A549 (cell line): ENCODE measurements around the gene SH2B3. TPM values are rescaled to one million over a fixed set of nuclear protein-coding genes. Genes with fewer than 3 reads are reported as not detected.
A peak's percentile ranks its signal among the peaks of the same experiment; 100 is the strongest.

Experiments used
- ATAC-seq, 2 experiments: fragments of 200-7000 bp in 1 of 2; fragments of >200 bp in 1 of 2; cut with Nextera tagmentation in 1 of 2; cut with Tn5 transposase in 1 of 2; 3 replicates each; pipeline versions ENCODE4 v1.8.0 to v1.9.1; 2018 to 2020; ENCODE audit warnings: mild to moderate bottlenecking in 1 of 2, moderate library complexity in 1 of 2
- CTCF ChIA-PET: fragments of 300-600 bp; sonication (Branson Sonifier 250); formaldehyde crosslinking; extraction: SDS; loops from one replicate; lab custom pipeline; 2021; ENCODE audit warnings: antibody characterized with exemption, inconsistent platforms; lab: Yijun Ruan, JAX
- POLR2A ChIA-PET: fragments of 350-600 bp; formaldehyde crosslinking; extraction: SDS; loops from one replicate; lab custom pipeline; 2021; ENCODE audit warnings: antibody characterized with exemption, inconsistent platforms; lab: Yijun Ruan, JAX
- DNase-seq, 2 experiments: peaks; one replicate each; pipeline versions ENCODE4 v3.0.0 to v3.0.0-alpha.2; 2011 to 2016; ENCODE audit warnings: low read depth in 1 of 2, low spot score in 1 of 2
- FAIRE-seq: peaks from 2 replicates; lab custom pipeline; 2011; peaks lifted over from hg19 to GRCh38; lab: Jason Lieb, UNC
- H3K27ac ChIP-seq, 2 experiments: fragments of >200 bp; sonication (Bioruptor Twin); formaldehyde crosslinking; 3 replicates each; pipeline ENCODE4 v1.5.1; 2016 to 2017
- H3K4me1 ChIP-seq: fragments of >200 bp; sonication (Bioruptor Twin); formaldehyde crosslinking; 3 replicates; pipeline ENCODE4 v1.6.1; 2016
- H3K4me2 ChIP-seq: fragments of >200 bp; sonication (Bioruptor Twin); formaldehyde crosslinking; 3 replicates; pipeline ENCODE4 v1.6.1; 2016
- H3K4me3 ChIP-seq: fragments of >200 bp; sonication (Bioruptor Twin); formaldehyde crosslinking; 3 replicates; pipeline ENCODE4 v1.5.1; 2016
- H3K9me3 ChIP-seq: fragments of >200 bp; sonication (Bioruptor Twin); formaldehyde crosslinking; 3 replicates; pipeline ENCODE4 v1.6.1; 2016
- CBX8 ChIP-seq: fragments of 200-600 bp; sonication (generic); IDR thresholded peaks from 2 replicates; pipeline ENCODE4 v1.6.1; 2016
- CTCF ChIP-seq: fragments of >200 bp; sonication (Bioruptor Twin); formaldehyde crosslinking; IDR thresholded peaks from 3 replicates; pipeline ENCODE4 v1.5.1; 2016
- EP300 ChIP-seq, 2 experiments: fragments of >200 bp; sonication (Bioruptor Twin); formaldehyde crosslinking; IDR thresholded peaks; 2 replicates in 1 of 2; 3 replicates in 1 of 2; pipeline ENCODE4 v1.6.1; 2016 to 2017
- GATA3 ChIP-seq: IDR thresholded peaks from 2 replicates; pipeline ENCODE4 v1.6.1; 2012; ENCODE audit warnings: borderline replicate concordance
- HEYL ChIP-seq: fragments of 250-450 bp; sonication (Bioruptor Pico); IDR thresholded peaks from 2 replicates; pipeline ENCODE4 v1.8.0; 2021; ENCODE audit warnings: mild to moderate bottlenecking, moderate library complexity
- HMGXB4 ChIP-seq: fragments of 250-450 bp; sonication (Bioruptor Pico); IDR thresholded peaks from 2 replicates; pipeline ENCODE4 v1.5.0; 2021; ENCODE audit warnings: mild to moderate bottlenecking, moderate library complexity, borderline replicate concordance
- HOXB5 ChIP-seq: fragments of 250-450 bp; sonication (Bioruptor Pico); IDR thresholded peaks from 2 replicates; pipeline ENCODE4 v1.5.0; 2020; ENCODE audit warnings: mild to moderate bottlenecking, moderate library complexity
- JUN ChIP-seq, 2 experiments: fragments of >200 bp; sonication (Bioruptor Twin); formaldehyde crosslinking; IDR thresholded peaks; 2 replicates in 1 of 2; 3 replicates in 1 of 2; pipeline ENCODE4 v1.6.1; 2016 to 2017
- MAZ ChIP-seq: fragments of 150-350 bp; IDR thresholded peaks from 2 replicates; pipeline ENCODE4 v1.6.1; 2014; ENCODE audit warnings: antibody characterized with exemption, low read depth, low read length, borderline replicate concordance
- MYC ChIP-seq: IDR thresholded peaks from 2 replicates; pipeline ENCODE4 v1.6.1; 2012; ENCODE audit warnings: mild to moderate bottlenecking, inconsistent platforms, low read length, improper control_type of control experiment, borderline replicate concordance
- NPAS2 ChIP-seq: fragments of 250-450 bp; sonication (Bioruptor Pico); IDR thresholded peaks from 2 replicates; pipeline ENCODE4 v1.8.0; 2022; ENCODE audit warnings: mild to moderate bottlenecking, moderate library complexity, borderline replicate concordance
- PHF8 ChIP-seq: fragments of 200-600 bp; sonication (generic); IDR thresholded peaks from 2 replicates; pipeline ENCODE4 v1.6.1; 2016; ENCODE audit warnings: low read depth, mild to moderate bottlenecking, antibody characterized with exemption, moderate library complexity, borderline replicate concordance
- POLR2AphosphoS2 ChIP-seq: conservative IDR thresholded peaks from 2 replicates; pipeline ENCODE4 v1.6.1; 2012; ENCODE audit warnings: low read length, improper control_type of control experiment, inconsistent platforms
- SMC3 ChIP-seq: fragments of >200 bp; sonication (Bioruptor Twin); formaldehyde crosslinking; IDR thresholded peaks from 3 replicates; pipeline ENCODE4 v1.6.1; 2018; ENCODE audit warnings: inconsistent platforms
- TFCP2L1 ChIP-seq: fragments of 250-450 bp; sonication (Bioruptor Pico); IDR thresholded peaks from 2 replicates; pipeline ENCODE4 v1.5.0; 2021; ENCODE audit warnings: mild to moderate bottlenecking
- TP53 ChIP-seq: fragments of 250-450 bp; sonication (Bioruptor Pico); IDR thresholded peaks from 2 replicates; pipeline ENCODE4 v1.5.0; 2021; ENCODE audit warnings: mild to moderate bottlenecking, moderate library complexity
- USF2 ChIP-seq: fragments of 450-650 bp; IDR thresholded peaks from 2 replicates; pipeline ENCODE4 v1.6.1; 2014; ENCODE audit warnings: antibody characterized with exemption
- WGBS: methylation state at CpG from one replicate; pipeline ENCODE4 v1.1.6; 2017; ENCODE audit errors: missing lambda C conversion rate; 5-methylcytosine and 5-hydroxymethylcytosine counted together
- polyA plus RNA-seq, 4 experiments: library from polyadenylated mRNA; depleted of rRNA in 3 of 4; stranded (reverse); fragments of >200 nt; fragmentation: RNase III in 1 of 4; extraction: RNeasy Plus Mini Kit Qiagen cat#74134 plus additional on column Dnase treatment in 1 of 4; gene quantifications; 2 replicates in 3 of 4; 3 replicates in 1 of 4; pipeline ENCODE4 v1.2.3, GENCODE V29; 2011 to 2017
- TF ChIP-seq, protein P1 (sequence below): fragments of 250-450 bp; sonication (Bioruptor Pico); IDR thresholded peaks from 2 replicates; pipeline ENCODE4 v1.5.0; 2020; ENCODE audit warnings: low read depth, mild to moderate bottlenecking, moderate library complexity
- TF ChIP-seq, protein P2 (sequence below): IDR thresholded peaks from 2 replicates; pipeline ENCODE4 v1.6.1; 2012; ENCODE audit warnings: low read depth, borderline replicate concordance
- TF ChIP-seq, protein P3 (sequence below): IDR thresholded peaks from 2 replicates; pipeline ENCODE4 v1.6.1; 2012

SH2B3 gene
- polyA plus RNA-seq, 2 of the 4 experiments (the other 2 are of a cell fraction), result 2.3 to 2.5 TPM

GRCh38 chr12:111404362-111405148, 1.2 kb upstream of the SH2B3 start:
- Histone ChIP-seq H3K27ac (peak overlapping the region; percentile 83 to 89), H3K4me2 (peak overlapping the region; percentile 99), H3K4me1 (peaks cover 23% of the 10 kb centered on the region), H3K9me3 (no peaks in the 10 kb centered on the region), H3K4me3 (peak overlapping the region; percentile 63)
- POLR2A ChIA-PET, result interaction anchor here (0.9 kb wide), 1 partner anchor 281 kb away, joined by 3 read pairs; the partner anchor contains the start of gene BRAP
- WGBS, result 52% methylated on average over 17 of the region's 21 CpGs
- FAIRE-seq (no peak), ATAC-seq (no peak), DNase-seq (no peak)
- TF ChIP-seq, protein P1, sequence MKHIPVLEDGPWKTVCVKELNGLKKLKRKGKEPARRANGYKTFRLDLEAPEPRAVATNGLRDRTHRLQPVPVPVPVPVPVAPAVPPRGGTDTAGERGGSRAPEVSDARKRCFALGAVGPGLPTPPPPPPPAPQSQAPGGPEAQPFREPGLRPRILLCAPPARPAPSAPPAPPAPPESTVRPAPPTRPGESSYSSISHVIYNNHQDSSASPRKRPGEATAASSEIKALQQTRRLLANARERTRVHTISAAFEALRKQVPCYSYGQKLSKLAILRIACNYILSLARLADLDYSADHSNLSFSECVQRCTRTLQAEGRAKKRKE (CRISPR knock-in tag), result no peak
- TF ChIP-seq USF2 (no peak), HOXB5 (CRISPR knock-in tag) (no peak), NPAS2 (CRISPR knock-in tag) (no peak), MAZ (no peak), TFCP2L1 (CRISPR knock-in tag) (no peak), EP300 (IDR thresholded peaks at IDR 0.05) (no peak), HEYL (CRISPR knock-in tag) (no peak), POLR2AphosphoS2 (no peak), JUN (IDR thresholded peaks at IDR 0.05) (no peak), CBX8 (no peak)
- TF ChIP-seq, protein P2, sequence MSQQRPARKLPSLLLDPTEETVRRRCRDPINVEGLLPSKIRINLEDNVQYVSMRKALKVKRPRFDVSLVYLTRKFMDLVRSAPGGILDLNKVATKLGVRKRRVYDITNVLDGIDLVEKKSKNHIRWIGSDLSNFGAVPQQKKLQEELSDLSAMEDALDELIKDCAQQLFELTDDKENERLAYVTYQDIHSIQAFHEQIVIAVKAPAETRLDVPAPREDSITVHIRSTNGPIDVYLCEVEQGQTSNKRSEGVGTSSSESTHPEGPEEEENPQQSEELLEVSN, result no peak
- CTCF ChIA-PET, result interaction anchor here (0.6 to 5.1 kb wide), 12 partner anchors 8 to 274 kb away, joined by 3 to 36 read pairs (median 4); no protein-coding TSS in a partner anchor

- Histone ChIP-seq H3K9me3 (no peaks in the 10 kb centered on the region), H3K27ac (peak overlapping the region; percentile 83 to 89), H3K4me1 (peaks cover 30% of the 10 kb centered on the region), H3K4me2 (peak overlapping the region; percentile 99), H3K4me3 (peak overlapping the region; percentile 63)
- ChIA-PET CTCF (interaction anchor here (0.6 to 5.1 kb wide), 12 partner anchors 8 to 274 kb away, joined by 3 to 36 read pairs (median 4); no protein-coding TSS in a partner anchor), POLR2A (no interaction called here)
- 26% methylated on average over 20 of the region's 59 CpGs for WGBS
- TF ChIP-seq TP53 (CRISPR knock-in tag), result no peak
- TF ChIP-seq CTCF, result peak; percentile 48
- TF ChIP-seq MAZ, result 0 out of 2 replicates have a peak, but pooled peaks have one; percentile 12
- TF ChIP-seq USF2, result peak; percentile 87
- TF ChIP-seq MYC, result peak; percentile 45; the same call in 1 of the 2 replicates
- no peak for TF ChIP-seq HMGXB4
- TF ChIP-seq GATA3, result no peak
- no peak for TF ChIP-seq SMC3
- TF ChIP-seq, protein P3, sequence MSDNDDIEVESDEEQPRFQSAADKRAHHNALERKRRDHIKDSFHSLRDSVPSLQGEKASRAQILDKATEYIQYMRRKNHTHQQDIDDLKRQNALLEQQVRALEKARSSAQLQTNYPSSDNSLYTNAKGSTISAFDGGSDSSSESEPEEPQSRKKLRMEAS, result peak; percentile 57; the same call in 1 of the 2 replicates
- TF ChIP-seq NPAS2 (CRISPR knock-in tag), result no peak
- peak; percentile 38; the same call in 1 of the 2 replicates for TF ChIP-seq PHF8
- ATAC-seq, result peak; percentile 65 to 84
- DNase-seq, result peak; percentile 94 to 95
- no peak for FAIRE-seq
These were observed 419 bp upstream of the SH2B3 start for GRCh38 chr12:111405149-111405858.
